ENCODE results near the gene ITGA7. TPM values are rescaled to one million over a fixed set of nuclear protein-coding genes. Genes with fewer than 3 reads are reported as not detected.

ITGA7 gene
- total RNA-seq, 1 donor from 2014 or later, result 39.2 TPM

DNA sequence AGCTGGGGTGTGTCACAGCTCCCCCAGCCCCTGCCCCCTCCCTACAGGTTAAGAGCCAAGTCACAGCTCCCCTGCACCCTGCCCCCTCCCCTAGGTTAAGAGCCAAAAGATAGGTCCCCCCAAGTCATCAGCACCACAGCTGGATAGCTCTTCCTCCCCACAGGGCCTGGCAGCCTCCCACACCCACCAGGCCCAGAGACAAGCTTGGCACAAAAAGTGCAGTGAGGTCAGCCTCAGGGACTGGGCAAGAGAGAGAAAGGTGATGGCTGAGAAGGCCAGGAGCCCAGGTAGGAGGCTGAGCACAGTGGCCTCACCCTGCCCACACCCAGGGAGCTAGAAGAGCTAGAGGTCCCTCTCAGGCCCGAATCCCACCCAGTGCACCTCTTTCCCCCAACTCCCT, 8.7 kb downstream of the ITGA7 start:
- H3K4me1 Mint-ChIP-seq (ENCODE audit: unreplicated experiment), result no peaks in the 10 kb centered on the region
- TF ChIP-seq, protein P1, sequence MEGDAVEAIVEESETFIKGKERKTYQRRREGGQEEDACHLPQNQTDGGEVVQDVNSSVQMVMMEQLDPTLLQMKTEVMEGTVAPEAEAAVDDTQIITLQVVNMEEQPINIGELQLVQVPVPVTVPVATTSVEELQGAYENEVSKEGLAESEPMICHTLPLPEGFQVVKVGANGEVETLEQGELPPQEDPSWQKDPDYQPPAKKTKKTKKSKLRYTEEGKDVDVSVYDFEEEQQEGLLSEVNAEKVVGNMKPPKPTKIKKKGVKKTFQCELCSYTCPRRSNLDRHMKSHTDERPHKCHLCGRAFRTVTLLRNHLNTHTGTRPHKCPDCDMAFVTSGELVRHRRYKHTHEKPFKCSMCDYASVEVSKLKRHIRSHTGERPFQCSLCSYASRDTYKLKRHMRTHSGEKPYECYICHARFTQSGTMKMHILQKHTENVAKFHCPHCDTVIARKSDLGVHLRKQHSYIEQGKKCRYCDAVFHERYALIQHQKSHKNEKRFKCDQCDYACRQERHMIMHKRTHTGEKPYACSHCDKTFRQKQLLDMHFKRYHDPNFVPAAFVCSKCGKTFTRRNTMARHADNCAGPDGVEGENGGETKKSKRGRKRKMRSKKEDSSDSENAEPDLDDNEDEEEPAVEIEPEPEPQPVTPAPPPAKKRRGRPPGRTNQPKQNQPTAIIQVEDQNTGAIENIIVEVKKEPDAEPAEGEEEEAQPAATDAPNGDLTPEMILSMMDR (conservative IDR thresholded peaks at IDR 0.05), result no peak
- no peaks in the 10 kb centered on the region for H3K36me3 Mint-ChIP-seq
- no peak for DNase-seq (ENCODE audit: extremely low spot score, unreplicated experiment)
- H3K27me3 Mint-ChIP-seq, result peaks cover 6% of the 10 kb centered on the region
- no peak overlapping the region for H3K4me3 Mint-ChIP-seq
- no peak overlapping the region for H3K27ac Mint-ChIP-seq
- H3K9me3 Mint-ChIP-seq, result no peaks in the 10 kb centered on the region

GRCh38 chr12:55698241-55698955, 9.3 kb downstream of the ITGA7 start:
- no peak for DNase-seq (ENCODE audit: extremely low spot score, unreplicated experiment)
- Mint-ChIP-seq H3K27ac (no peak overlapping the region), H3K36me3 (no peaks in the 10 kb centered on the region), H3K4me3 (no peak overlapping the region), H3K4me1 (ENCODE audit: unreplicated experiment) (no peaks in the 10 kb centered on the region), H3K27me3 (peaks cover 5% of the 10 kb centered on the region), H3K9me3 (no peaks in the 10 kb centered on the region)
- TF ChIP-seq, protein P1 (conservative IDR thresholded peaks at IDR 0.05), result no peak

- TF ChIP-seq, protein P1 (conservative IDR thresholded peaks at IDR 0.05), result no peak
- H3K4me1 Mint-ChIP-seq (ENCODE audit: unreplicated experiment), result no peaks in the 10 kb centered on the region
- H3K27me3 Mint-ChIP-seq, result no peaks in the 10 kb centered on the region
- H3K9me3 Mint-ChIP-seq, result no peaks in the 10 kb centered on the region
- no peak overlapping the region for H3K27ac Mint-ChIP-seq
- no peak for DNase-seq (ENCODE audit: extremely low spot score, unreplicated experiment)
- no peaks in the 10 kb centered on the region for H3K36me3 Mint-ChIP-seq
- H3K4me3 Mint-ChIP-seq, result no peak overlapping the region
Measured at GRCh38 chr12:55697686-55698085, 10.0 kb downstream of the ITGA7 start.

DNA sequence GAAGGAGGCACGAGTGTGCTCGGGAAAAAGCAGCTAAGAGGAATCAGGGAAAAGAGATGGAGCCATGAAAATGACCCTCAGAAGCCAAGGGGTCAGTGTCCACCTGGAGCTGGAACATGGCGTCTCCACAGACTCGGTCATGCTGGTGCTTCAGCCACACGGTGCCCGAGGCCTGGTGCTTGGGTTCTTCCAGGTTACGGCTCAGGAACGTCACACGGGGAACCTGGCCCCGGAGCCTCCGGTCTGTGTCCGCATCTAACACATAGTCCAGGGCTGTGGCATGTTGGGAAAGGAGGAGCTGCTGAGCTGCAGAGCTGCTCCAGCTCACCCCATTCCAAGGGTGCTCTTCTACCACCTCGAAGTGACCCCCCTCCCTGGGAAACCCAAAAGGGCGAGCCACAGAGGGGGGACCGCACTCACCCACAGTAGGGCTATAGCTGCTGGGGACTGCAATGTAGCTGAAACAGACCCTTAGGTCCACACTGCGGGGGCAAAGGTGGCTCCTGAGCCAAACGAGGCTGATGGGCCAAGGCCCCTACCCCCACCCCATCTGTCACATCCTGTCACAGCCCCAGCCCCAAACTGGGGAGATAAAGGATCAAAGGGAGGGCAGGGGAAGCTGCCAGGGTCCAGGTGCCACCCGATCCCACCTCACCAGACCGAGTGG, 10.8 kb downstream of the ITGA7 start:
- TF ChIP-seq, protein P1 (conservative IDR thresholded peaks at IDR 0.05), result no peak
- DNase-seq (ENCODE audit: extremely low spot score, unreplicated experiment), result no peak
- H3K9me3 Mint-ChIP-seq, result no peaks in the 10 kb centered on the region
- no peaks in the 10 kb centered on the region for H3K4me1 Mint-ChIP-seq (ENCODE audit: unreplicated experiment)
- no peaks in the 10 kb centered on the region for H3K36me3 Mint-ChIP-seq
- H3K27ac Mint-ChIP-seq, result no peak overlapping the region
- H3K27me3 Mint-ChIP-seq, result no peaks in the 10 kb centered on the region
- H3K4me3 Mint-ChIP-seq, result no peak overlapping the region

DNA sequence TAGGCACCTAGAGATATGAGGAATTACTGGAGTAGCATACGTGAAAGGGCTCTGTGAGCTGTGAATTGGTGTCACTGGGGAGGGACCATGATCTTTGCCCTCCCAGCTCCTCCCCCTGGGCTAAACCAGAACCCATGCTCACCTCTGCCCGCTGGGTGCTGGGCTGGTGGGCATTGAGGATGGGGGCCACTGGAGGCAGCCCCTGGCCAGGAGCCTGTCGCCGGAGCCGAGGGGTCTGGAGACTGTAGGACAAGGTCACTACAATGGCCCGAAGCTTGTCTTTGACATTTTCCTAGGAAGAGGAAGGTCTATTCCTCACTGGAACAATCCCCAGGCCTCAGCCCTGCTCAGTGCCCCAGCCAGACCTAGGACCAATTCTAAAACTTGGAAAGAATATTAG, 11.6 kb downstream of the ITGA7 start:
- no peaks in the 10 kb centered on the region for H3K9me3 Mint-ChIP-seq
- no peak overlapping the region for H3K27ac Mint-ChIP-seq
- DNase-seq (ENCODE audit: extremely low spot score, unreplicated experiment), result no peak
- TF ChIP-seq, protein P1 (conservative IDR thresholded peaks at IDR 0.05), result no peak
- H3K4me3 Mint-ChIP-seq, result no peak overlapping the region
- H3K4me1 Mint-ChIP-seq (ENCODE audit: unreplicated experiment), result no peaks in the 10 kb centered on the region
- peaks cover 2% of the 10 kb centered on the region for H3K36me3 Mint-ChIP-seq
- H3K27me3 Mint-ChIP-seq, result no peaks in the 10 kb centered on the region
